Upper lobe of left lung (tissue), 4 donors: ENCODE data around the gene SLC4A4.

Experiments
- POLR2A ChIP-seq, 4 donors: fragments of 450-650 bp; IDR thresholded peaks; one replicate each; pipeline ENCODE4 v1.5.1; 2016 to 2017; ENCODE audit warnings: antibody characterized with exemption in 4 of 4, mild to moderate bottlenecking in 2 of 4
- POLR2AphosphoS5 ChIP-seq, 2 donors: sonication (generic); formaldehyde crosslinking; IDR thresholded peaks; one replicate each; pipeline ENCODE4 v1.5.1; 2017; ENCODE audit warnings: antibody characterized with exemption in 2 of 2
- TF ChIP-seq, protein P1 (sequence below), 6 experiments: fragments of 450-650 bp in 4 of 6; fragments of 200-600 bp in 2 of 6; sonication (generic) in 2 of 6; IDR thresholded peaks; one replicate each; pipeline ENCODE4 v1.5.1; 2016 to 2019; ENCODE audit warnings: antibody characterized with exemption in 6 of 6

DNA sequence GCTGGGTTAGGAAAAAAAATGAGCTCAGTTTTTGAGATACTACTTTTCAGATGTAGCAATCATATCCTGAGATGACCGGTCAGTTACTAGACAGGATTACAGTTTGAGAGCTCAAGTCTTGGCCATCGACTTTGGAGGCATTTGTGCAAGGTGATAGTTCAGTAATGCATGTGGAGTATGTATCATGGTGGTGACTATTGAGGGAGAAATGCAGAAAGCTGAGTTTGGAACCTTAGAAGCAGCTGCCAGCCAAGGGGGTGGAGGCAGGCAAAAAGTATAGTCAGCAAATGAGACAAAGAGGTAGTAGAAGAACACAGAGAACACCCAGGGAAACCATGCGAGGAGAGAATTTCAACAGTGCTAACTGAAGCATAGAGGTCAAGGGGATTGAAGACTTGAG is 48.7 kb upstream of the SLC4A4 start:
- TF ChIP-seq, protein P1, sequence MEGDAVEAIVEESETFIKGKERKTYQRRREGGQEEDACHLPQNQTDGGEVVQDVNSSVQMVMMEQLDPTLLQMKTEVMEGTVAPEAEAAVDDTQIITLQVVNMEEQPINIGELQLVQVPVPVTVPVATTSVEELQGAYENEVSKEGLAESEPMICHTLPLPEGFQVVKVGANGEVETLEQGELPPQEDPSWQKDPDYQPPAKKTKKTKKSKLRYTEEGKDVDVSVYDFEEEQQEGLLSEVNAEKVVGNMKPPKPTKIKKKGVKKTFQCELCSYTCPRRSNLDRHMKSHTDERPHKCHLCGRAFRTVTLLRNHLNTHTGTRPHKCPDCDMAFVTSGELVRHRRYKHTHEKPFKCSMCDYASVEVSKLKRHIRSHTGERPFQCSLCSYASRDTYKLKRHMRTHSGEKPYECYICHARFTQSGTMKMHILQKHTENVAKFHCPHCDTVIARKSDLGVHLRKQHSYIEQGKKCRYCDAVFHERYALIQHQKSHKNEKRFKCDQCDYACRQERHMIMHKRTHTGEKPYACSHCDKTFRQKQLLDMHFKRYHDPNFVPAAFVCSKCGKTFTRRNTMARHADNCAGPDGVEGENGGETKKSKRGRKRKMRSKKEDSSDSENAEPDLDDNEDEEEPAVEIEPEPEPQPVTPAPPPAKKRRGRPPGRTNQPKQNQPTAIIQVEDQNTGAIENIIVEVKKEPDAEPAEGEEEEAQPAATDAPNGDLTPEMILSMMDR (IDR thresholded peaks at IDR 0.05): no peak
- TF ChIP-seq POLR2AphosphoS5 (IDR thresholded peaks at IDR 0.05) (no peak), POLR2A (IDR thresholded peaks at IDR 0.05) (no peak)
